Tibial nerve (tissue), 4 donors: ENCODE measurements around the gene GMIP.
"Not testable (repeated sequence)": the region's sequence is repeated elsewhere in the genome, so short reads cannot be mapped to it uniquely, and the experiment has no call there.

Experiments used
- EP300 ChIP-seq, 2 donors: sonication (generic); formaldehyde crosslinking; IDR thresholded peaks; one replicate each; pipeline ENCODE4 v1.6.1; 2017; ENCODE audit warnings: antibody characterized with exemption in 2 of 2, mild to moderate bottlenecking in 1 of 2
- POLR2A ChIP-seq, 2 donors: fragments of 450-650 bp; IDR thresholded peaks; one replicate each; pipeline ENCODE4 v1.6.1; 2017; ENCODE audit warnings: antibody characterized with exemption in 2 of 2, mild to moderate bottlenecking in 2 of 2, moderate library complexity in 2 of 2
- TF ChIP-seq, protein P1 (sequence below), 5 experiments: fragments of 200-600 bp in 3 of 5; fragments of 450-650 bp in 2 of 5; sonication (generic) in 3 of 5; IDR thresholded peaks; one replicate each; pipeline ENCODE4 v1.5.1; 2016 to 2019; ENCODE audit warnings: antibody characterized with exemption in 5 of 5, mild to moderate bottlenecking in 3 of 5, moderate library complexity in 2 of 5

DNA sequence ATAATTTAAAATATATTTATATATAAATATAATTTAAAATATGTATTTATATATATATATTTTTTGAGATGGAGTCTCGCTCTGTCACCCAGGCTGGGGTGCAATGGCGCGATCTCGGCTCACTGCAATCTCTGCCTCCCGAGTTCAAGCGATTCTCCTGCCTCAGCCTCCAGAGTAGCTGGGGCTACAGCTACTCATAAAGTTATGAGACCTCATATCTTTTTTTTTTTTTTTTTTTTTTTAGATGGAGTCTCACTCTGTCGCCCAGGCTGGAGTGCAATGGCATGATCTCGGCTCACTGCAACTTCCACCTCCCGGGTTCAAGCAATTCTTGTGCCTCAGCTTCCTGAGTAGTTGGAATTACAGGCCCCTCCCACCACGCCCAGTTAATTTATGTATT, 45.6 kb upstream of the GMIP start:
- not testable (repeated sequence) for TF ChIP-seq POLR2A, EP300 (IDR thresholded peaks at IDR 0.05)
- TF ChIP-seq, protein P1, sequence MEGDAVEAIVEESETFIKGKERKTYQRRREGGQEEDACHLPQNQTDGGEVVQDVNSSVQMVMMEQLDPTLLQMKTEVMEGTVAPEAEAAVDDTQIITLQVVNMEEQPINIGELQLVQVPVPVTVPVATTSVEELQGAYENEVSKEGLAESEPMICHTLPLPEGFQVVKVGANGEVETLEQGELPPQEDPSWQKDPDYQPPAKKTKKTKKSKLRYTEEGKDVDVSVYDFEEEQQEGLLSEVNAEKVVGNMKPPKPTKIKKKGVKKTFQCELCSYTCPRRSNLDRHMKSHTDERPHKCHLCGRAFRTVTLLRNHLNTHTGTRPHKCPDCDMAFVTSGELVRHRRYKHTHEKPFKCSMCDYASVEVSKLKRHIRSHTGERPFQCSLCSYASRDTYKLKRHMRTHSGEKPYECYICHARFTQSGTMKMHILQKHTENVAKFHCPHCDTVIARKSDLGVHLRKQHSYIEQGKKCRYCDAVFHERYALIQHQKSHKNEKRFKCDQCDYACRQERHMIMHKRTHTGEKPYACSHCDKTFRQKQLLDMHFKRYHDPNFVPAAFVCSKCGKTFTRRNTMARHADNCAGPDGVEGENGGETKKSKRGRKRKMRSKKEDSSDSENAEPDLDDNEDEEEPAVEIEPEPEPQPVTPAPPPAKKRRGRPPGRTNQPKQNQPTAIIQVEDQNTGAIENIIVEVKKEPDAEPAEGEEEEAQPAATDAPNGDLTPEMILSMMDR (IDR thresholded peaks at IDR 0.05) = not testable (repeated sequence)
